ENCODE results near the gene PCNX1. TPM values are rescaled to one million over a fixed set of nuclear protein-coding genes. Genes with fewer than 3 reads are reported as not detected.

The PCNX1 gene
- total and polyA plus RNA-seq, 2 of the 4 experiments (the other 2 are of a cell fraction) = 15.0 to 43.7 TPM

DNA sequence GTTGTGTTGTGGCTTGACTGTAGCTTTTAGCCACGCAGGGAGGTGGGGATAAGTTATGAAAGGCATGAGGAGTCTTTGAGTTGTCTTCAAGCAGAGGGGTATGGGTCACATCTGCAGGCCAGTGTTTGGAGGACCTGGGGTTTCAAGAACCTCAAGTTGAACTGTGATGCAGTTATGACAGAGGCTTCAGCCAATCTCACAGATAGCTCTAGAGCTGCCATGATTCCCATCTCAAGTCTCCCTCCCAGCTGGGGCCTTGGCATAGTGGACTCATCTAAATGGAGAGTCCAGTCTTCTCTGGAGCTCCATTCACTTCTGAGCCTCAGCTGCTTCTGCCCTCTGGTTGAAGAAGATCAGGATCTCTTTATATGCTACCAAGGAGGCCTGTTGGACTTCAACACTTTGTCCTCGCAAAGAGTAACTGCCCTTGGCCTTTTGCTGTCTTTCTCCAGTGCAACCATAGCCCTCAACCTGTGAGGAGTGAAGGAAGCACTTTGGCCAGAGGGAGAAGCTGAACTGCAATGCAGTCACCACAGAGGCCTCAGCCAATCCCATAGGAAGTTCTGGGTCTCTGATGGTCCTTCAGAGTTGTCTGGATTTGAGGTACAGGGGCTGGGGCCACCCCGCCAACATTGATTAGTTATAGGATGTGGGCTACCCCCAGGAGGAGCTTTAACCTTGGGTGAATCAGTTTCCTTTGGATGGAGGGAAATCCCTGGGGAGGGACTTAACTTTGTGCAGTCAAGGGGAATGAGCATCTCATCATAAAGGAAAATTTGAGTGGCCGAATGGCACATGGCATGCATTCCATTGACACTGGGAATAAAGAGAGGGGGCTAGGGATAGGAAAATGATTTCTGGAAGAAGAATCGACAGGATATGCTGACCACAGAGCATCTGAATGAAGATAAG lies 230.5 kb downstream of the PCNX1 start:
- Histone ChIP-seq H4K20me1 (ENCODE audit: insufficient read depth, low read length) (0 out of 2 replicates have a peak, but pooled peaks cover 3% of the 10 kb centered on the region), H2AK9ac (replicated peaks; ENCODE audit: low read depth, low read length, poor library complexity) (no peak overlapping the region), H3K23ac (ENCODE audit: low read depth, low read length) (peak overlapping the region; percentile 35; the same call in 1 of the 2 replicates), H3K9me1 (ENCODE audit: insufficient read depth, low read length) (peaks cover 18% of the 10 kb centered on the region), H3K4me3 (ENCODE audit: insufficient read depth, low read depth, low read length) (no peak overlapping the region), H4K8ac (ENCODE audit: low read depth in 2 of 2, low read length in 2 of 2) (peak overlapping the region; percentile 66 to 85; a peak in 2 of 4 replicates), H3K4me2 (ENCODE audit: low read depth, low read length) (no peak overlapping the region), H4K5ac (ENCODE audit: low read depth, low read length) (0 out of 2 replicates have a peak overlapping the region, but pooled peaks have one; percentile 28), H3K36me3 (ENCODE audit: control insufficient read depth, insufficient read depth, low read length) (no peaks in the 10 kb centered on the region), H2BK120ac (ENCODE audit: low read depth, low read length) (peak overlapping the region; percentile 92; the same call in 1 of the 2 replicates), H4K91ac (ENCODE audit: insufficient read depth, low read depth, low read length) (peak overlapping the region; percentile 61), H2AFZ (replicated peaks; ENCODE audit: low read length, poor library complexity) (no peak overlapping the region), H3K79me1 (ENCODE audit: low read depth in 1 of 2, low read length in 2 of 2) (peaks cover 0 to 6% of the 10 kb centered on the region in 2 experiments; a peak in 3 of 4 replicates), H3K9ac (ENCODE audit: low read depth, low read length) (no peak overlapping the region; the same call in 1 of the 2 replicates), H3K27ac (ENCODE audit: insufficient read depth, low read length) (no peak overlapping the region), H3K56ac (ENCODE audit: extremely low read depth, insufficient read depth, low read length) (no peak overlapping the region), H2BK5ac (ENCODE audit: low read depth, low read length, poor library complexity, severe bottlenecking) (no peak overlapping the region), H3K14ac (replicated peaks; ENCODE audit: low read depth, low read length) (0 out of 2 replicates have a peak overlapping the region, but pooled peaks have one; percentile 87), H3K18ac (ENCODE audit: low read depth, low read length) (0 out of 2 replicates have a peak overlapping the region, but pooled peaks have one; percentile 28), H2BK15ac (ENCODE audit: low read depth, low read length) (peak overlapping the region; percentile 98; the same call in 2 of the 3 replicates), H2AK5ac (ENCODE audit: low read depth, low read length) (peak overlapping the region; percentile 100), H3K9me3 (ENCODE audit: control insufficient read depth, insufficient read depth, low read length) (peaks cover 5% of the 10 kb centered on the region; the same call in 1 of the 2 replicates), H2BK20ac (ENCODE audit: low read depth, low read length) (peak overlapping the region; percentile 96), H3K4me1 (ENCODE audit: control insufficient read depth, insufficient read depth, low read length) (peaks cover 11% of the 10 kb centered on the region), H3K4ac (ENCODE audit: low read depth, low read length) (peak overlapping the region; percentile 97), H3K27me3 (ENCODE audit: control insufficient read depth, insufficient read depth, low read length) (no peaks in the 10 kb centered on the region)
- in situ Hi-C loops (cut with MboI; ENCODE audit: low sequenced_read_pairs) = loop anchor here (5.0 to 10.0 kb wide), 2 partner anchors 615 to 717 kb away; no protein-coding TSS in a partner anchor
- CTCF ChIA-PET = interaction anchor here (2.0 kb wide), 1 partner anchor 615 kb away, joined by 13 read pairs; no protein-coding TSS in a partner anchor
- BruUV-seq (replicated peaks) = no TSS peak
- intact Hi-C loops (cut with micrococcal nuclease) = loop anchor here (10.0 kb wide), 1 partner anchor 447 kb away; no protein-coding TSS in a partner anchor
- dilution Hi-C loops (cut with HindIII; ENCODE audit: low sequenced_read_pairs, unreplicated experiment) = no loop called here
- WGBS, 2 experiments (ENCODE audit: extremely low coverage in 2 of 2, insufficient read length in 1 of 2) = no CpG with 5 or more reads among the region's 5 CpGs
- DNase-seq (no peak), ATAC-seq (ENCODE audit: low read depth) (no peak)
- POLR2A ChIA-PET (ENCODE audit: unreplicated experiment) = no interaction called here
- TF ChIP-seq RFX5 (IDR thresholded peaks at IDR 0.05; ENCODE audit: low read depth, low read length) (no peak), CTCF (conservative IDR thresholded peaks at IDR 0.05; ENCODE audit: low read depth, low read length) (no peak), RCOR1 (IDR thresholded peaks at IDR 0.05; ENCODE audit: insufficient replicate concordance, low read length) (no peak), USF2 (IDR thresholded peaks at IDR 0.05; ENCODE audit: low read depth, low read length) (no peak), POLR2A (IDR thresholded peaks at IDR 0.05; ENCODE audit: low read depth, low read length) (no peak), SMC3 (IDR thresholded peaks at IDR 0.05; ENCODE audit: low read depth, low read length) (no peak), MXI1 (IDR thresholded peaks at IDR 0.05; ENCODE audit: borderline replicate concordance, low read depth, low read length) (no peak), CEBPB (IDR thresholded peaks at IDR 0.05; ENCODE audit: low read depth, low read length) (no peak), FOS (IDR thresholded peaks at IDR 0.05; ENCODE audit: low read depth, low read length) (no peak), RAD21 (IDR thresholded peaks at IDR 0.05; ENCODE audit: low read length) (no peak), BHLHE40 (IDR thresholded peaks at IDR 0.05; ENCODE audit: low read depth, low read length) (no peak), MAFK (IDR thresholded peaks at IDR 0.05; ENCODE audit: low read depth, low read length) (no peak), MAZ (IDR thresholded peaks at IDR 0.05; ENCODE audit: borderline replicate concordance, low read depth, low read length) (no peak), NFE2L2 (IDR thresholded peaks at IDR 0.05; ENCODE audit: low read depth, low read length) (no peak), CHD1 (IDR thresholded peaks at IDR 0.05; ENCODE audit: low read depth, low read length) (no peak)
